Type B pancreatic cell (in vitro differentiated cells): ENCODE results near the gene PRRC1. TPM values are rescaled to one million over a fixed set of nuclear protein-coding genes. Genes with fewer than 3 reads are reported as not detected.
"Not testable (repeated sequence)": the region's sequence is repeated elsewhere in the genome, so short reads cannot be mapped to it uniquely, and the experiment has no call there.

Experiments used
- DNase-seq: peaks from one replicate; pipeline ENCODE4 v3.0.0; 2021; ENCODE audit warnings: mixed read lengths; ENCODE audit not compliant: unreplicated experiment; ENCODE audit errors: extremely low spot score
- H3K27ac Mint-ChIP-seq: 2 replicates; pipeline ENCODE4 v1.8.0; 2021; ENCODE audit warnings: mild to moderate bottlenecking, mixed read lengths
- H3K27me3 Mint-ChIP-seq: 2 replicates; pipeline ENCODE4 v1.8.0; 2021; ENCODE audit warnings: mixed read lengths
- H3K36me3 Mint-ChIP-seq: 2 replicates; pipeline ENCODE4 v1.8.0; 2021; ENCODE audit warnings: mixed read lengths
- H3K4me1 Mint-ChIP-seq: one replicate; pipeline ENCODE4 v1.8.0; 2021; ENCODE audit warnings: mixed read lengths; ENCODE audit not compliant: unreplicated experiment
- H3K4me3 Mint-ChIP-seq: 2 replicates; pipeline ENCODE4 v1.8.0; 2021; ENCODE audit warnings: mild to moderate bottlenecking, mixed read lengths
- H3K9me3 Mint-ChIP-seq: 2 replicates; pipeline ENCODE4 v1.8.0; 2021; ENCODE audit warnings: mixed read lengths
- total RNA-seq: library from RNA; stranded (reverse); gene quantifications from 2 replicates; pipeline ENCODE4 v1.2.1, GENCODE V29; 2021; ENCODE audit warnings: low replicate concordance
- TF ChIP-seq, protein P1 (sequence below): fragments of 200-600 bp; sonication (generic); conservative IDR thresholded peaks from 2 replicates; pipeline ENCODE4 v1.5.0; 2021; ENCODE audit warnings: antibody characterized with exemption, mild to moderate bottlenecking

The PRRC1 gene
- total RNA-seq, 1 donor from 2014 or later, result 75.1 TPM

DNA sequence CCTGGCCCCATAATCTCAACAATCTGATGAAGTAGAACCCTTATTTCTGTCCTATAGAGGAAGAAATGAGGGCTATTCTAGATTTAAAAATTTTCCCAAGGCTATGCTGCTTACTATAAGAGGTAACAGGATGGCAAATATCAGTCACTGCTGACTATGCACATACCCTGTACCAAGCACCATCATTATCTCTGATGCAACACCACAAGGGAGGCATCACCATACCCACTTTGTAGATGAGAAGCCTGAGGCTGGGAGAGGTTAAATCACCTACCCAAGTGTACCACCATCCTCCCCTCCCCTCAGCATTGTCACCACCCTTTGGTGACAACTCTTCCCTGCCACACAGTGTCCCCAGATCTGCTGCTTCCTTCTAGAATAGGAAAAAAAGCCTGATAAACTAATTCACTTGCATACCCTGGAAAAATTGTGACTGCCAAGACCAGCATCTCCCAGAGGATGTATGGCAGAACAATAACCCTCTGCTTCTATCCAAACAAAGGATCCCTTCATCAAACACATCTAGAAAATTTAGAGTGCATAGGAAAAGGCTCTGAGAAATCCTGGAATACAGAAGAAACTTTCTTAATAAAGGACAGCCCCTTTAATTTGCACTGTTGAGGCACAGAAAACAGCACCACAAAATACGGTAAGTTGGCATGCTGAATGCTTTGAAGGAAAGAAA lies 48.3 kb downstream of the PRRC1 start:
- peaks cover 17% of the 10 kb centered on the region for H3K4me1 Mint-ChIP-seq
- no peak for DNase-seq
- H3K36me3 Mint-ChIP-seq, result peaks cover 4% of the 10 kb centered on the region
- H3K9me3 Mint-ChIP-seq, result no peaks in the 10 kb centered on the region
- peaks cover 2% of the 10 kb centered on the region for H3K27me3 Mint-ChIP-seq
- TF ChIP-seq, protein P1, sequence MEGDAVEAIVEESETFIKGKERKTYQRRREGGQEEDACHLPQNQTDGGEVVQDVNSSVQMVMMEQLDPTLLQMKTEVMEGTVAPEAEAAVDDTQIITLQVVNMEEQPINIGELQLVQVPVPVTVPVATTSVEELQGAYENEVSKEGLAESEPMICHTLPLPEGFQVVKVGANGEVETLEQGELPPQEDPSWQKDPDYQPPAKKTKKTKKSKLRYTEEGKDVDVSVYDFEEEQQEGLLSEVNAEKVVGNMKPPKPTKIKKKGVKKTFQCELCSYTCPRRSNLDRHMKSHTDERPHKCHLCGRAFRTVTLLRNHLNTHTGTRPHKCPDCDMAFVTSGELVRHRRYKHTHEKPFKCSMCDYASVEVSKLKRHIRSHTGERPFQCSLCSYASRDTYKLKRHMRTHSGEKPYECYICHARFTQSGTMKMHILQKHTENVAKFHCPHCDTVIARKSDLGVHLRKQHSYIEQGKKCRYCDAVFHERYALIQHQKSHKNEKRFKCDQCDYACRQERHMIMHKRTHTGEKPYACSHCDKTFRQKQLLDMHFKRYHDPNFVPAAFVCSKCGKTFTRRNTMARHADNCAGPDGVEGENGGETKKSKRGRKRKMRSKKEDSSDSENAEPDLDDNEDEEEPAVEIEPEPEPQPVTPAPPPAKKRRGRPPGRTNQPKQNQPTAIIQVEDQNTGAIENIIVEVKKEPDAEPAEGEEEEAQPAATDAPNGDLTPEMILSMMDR, result no peak
- no peak overlapping the region for H3K27ac Mint-ChIP-seq
- no peak overlapping the region for H3K4me3 Mint-ChIP-seq

DNA sequence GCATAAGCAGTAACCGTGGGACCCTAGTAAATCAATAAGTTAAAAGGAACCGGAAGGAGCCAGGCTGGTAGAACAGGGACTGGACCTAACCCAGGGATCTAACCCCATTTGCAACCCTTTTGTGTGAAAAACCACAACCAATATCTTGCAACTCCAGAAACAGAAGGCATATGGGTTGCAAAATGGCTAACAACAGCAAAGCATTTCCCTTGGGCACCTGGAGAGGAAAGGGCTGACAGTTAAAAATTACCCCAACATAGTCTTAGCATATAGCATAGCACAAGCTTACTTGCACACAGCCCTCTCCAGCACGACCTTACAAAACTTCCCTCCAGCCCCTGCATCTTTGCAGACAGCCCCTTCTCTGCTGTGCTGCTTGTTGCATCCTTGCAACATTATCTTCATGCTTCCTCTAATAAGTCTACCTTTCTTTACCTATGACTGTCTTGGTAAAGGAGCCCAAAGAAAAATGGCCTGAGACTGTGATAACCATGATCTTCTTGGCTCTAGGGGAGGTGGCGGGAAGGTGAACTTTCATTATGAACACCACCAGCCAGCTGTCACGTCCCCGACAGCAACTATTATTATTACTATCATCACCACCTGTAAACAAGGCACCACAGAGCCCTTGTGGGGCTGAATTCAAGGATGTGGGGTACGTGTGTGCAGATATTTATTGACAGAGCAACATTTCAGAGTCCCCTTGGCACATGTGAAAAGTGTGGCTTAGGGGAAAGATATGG lies 49.8 kb downstream of the PRRC1 start:
- peaks cover 7% of the 10 kb centered on the region for H3K36me3 Mint-ChIP-seq
- TF ChIP-seq, protein P1, result no peak
- DNase-seq, result no peak
- H3K4me3 Mint-ChIP-seq, result no peak overlapping the region
- H3K4me1 Mint-ChIP-seq, result peaks cover 15% of the 10 kb centered on the region
- no peaks in the 10 kb centered on the region for H3K9me3 Mint-ChIP-seq
- no peak overlapping the region for H3K27ac Mint-ChIP-seq
- H3K27me3 Mint-ChIP-seq, result peaks cover 2% of the 10 kb centered on the region

DNA sequence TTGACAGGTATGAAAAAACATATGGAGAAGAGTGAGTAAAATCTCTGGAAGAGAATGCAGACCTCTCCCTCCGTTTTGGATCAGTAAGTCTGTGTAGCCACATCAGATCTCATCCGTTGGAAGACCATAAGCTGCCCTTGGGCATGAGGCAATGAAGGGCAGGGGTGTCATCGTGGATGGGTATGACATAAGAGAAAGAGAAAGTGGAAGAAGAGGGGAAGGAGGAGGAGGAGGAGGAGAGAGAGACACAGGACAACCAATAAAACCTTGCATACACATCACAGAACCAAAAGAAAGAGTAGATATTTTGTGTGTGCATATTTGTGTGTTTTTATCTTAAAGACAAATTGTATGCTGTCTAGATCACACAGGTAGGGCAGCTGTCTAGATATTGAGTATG lies 50.7 kb downstream of the PRRC1 start:
- H3K9me3 Mint-ChIP-seq, result no peaks in the 10 kb centered on the region
- no peak for DNase-seq
- H3K4me3 Mint-ChIP-seq, result no peak overlapping the region
- H3K27me3 Mint-ChIP-seq, result peaks cover 2% of the 10 kb centered on the region
- no peak overlapping the region for H3K27ac Mint-ChIP-seq
- peaks cover 7% of the 10 kb centered on the region for H3K36me3 Mint-ChIP-seq
- TF ChIP-seq, protein P1, result no peak
- H3K4me1 Mint-ChIP-seq, result peaks cover 13% of the 10 kb centered on the region

DNA sequence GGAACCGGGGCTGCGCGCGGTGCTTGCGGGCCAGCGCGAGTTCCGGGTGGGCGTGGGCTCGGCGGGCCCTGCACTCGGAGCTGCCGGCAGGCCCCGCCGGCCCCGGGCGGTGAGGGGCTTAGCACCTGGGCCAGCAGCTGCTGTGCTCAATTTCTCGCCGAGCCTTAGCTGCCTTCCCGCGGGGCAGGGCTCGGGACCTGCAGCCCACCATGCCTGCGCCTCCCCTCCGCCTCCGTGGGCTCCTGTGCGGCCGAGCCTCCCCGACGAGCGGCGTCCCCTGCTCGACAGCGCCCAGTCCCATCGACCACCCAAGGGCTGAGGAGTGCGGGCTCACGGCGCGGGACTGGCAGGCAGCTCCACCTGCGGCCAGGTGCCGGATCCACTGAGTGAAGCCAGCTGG lies 52.0 kb downstream of the PRRC1 start:
- H3K4me3 Mint-ChIP-seq, H3K27ac Mint-ChIP-seq, H3K36me3 Mint-ChIP-seq, DNase-seq, H3K9me3 Mint-ChIP-seq, H3K27me3 Mint-ChIP-seq: not testable (repeated sequence)
- H3K4me1 Mint-ChIP-seq, result peaks cover 13% of the 10 kb centered on the region

- Mint-ChIP-seq H3K9me3 (no peaks in the 10 kb centered on the region), H3K36me3 (peaks cover 7% of the 10 kb centered on the region), H3K27ac (no peak overlapping the region), H3K4me3 (no peak overlapping the region), H3K4me1 (peaks cover 9% of the 10 kb centered on the region), H3K27me3 (peaks cover 2% of the 10 kb centered on the region)
- TF ChIP-seq, protein P1, result no peak
- no peak for DNase-seq
Measured at GRCh38 chr5:127571314-127572131, 54.1 kb downstream of the PRRC1 start.
